T-helper 22 cell (primary cell): Measurements from ENCODE around the gene SDHA.
"Not testable (repeated sequence)": the region's sequence is repeated elsewhere in the genome, so short reads cannot be mapped to it uniquely, and the experiment has no call there.

Source experiments
- DNase-seq: peaks from one replicate; pipeline ENCODE4 v3.0.0-alpha.2; 2020; ENCODE audit warnings: low read depth

SDHA gene

DNA sequence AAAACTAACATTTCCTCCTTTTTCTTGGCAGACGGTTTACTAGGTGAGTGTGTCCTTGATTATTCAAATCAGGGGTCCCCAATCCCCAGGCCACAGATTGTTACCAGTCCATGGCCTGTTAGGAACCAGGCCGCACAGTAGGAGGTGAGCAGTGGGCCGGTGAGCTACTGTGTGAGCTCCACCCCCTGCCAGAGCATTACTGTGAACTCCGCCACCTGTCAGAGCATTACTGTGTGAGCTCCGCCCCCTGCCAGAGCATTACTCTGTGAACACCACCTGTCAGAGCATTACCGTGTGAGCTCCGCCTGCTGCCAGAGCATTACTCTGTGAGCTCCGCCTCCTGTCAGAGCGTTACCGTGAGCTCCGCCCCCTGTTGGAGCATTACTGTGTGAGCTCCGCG is 39.0 kb downstream of the SDHA start:
- DNase-seq: no peak

DNA sequence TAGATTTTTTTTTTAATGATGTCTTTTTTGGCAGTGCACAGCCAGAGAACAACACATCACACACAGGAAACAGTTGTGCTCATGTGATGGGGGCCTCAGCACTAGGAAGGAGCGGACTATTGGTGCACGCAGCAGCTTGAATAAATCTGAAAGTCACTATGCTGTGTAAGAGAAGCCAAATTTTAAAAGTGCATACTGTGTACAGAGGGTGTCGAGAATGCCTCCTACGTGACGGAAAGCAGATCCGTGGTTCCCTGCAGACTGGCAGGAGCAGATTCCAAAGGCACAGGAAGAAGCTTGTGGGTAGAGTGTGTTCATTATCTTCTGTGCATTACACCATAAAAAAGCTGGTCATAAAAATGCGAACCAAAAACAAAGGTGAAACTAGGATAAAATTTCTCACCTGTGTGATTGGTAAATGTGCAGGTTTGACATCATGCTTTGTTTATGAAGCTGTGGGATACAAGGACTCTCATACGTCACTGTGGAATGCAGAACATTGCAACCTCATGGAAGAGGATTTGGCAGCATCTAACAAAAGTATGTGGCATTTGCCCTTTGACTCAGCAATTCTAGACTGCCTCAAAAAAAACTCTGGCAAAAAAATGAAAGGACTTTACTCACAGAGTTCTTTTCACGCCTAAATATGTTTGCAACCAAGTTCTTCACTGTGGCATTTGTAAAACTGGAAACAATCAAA is 45.3 kb downstream of the SDHA start:
- not testable (repeated sequence) for DNase-seq

DNA sequence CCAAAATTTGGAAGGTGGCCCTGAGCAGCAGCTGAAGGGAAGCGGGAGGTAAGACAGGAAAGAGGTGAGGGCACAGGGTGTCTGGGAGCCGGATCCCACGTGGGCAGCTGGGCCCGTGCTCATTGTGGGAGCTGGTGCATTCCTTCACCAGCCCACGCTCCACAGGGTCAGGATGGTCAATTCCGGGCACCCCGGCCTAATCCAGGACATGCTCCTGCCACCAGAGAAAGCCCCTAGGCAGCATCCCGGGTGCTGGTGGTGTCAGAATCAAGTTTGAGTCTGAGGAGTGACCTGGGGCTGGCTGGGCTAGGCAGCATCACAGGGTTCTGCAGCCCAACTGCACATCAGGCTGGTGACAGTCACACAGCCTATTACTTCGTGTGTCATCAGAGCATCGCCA is 46.2 kb downstream of the SDHA start:
- no peak for DNase-seq

DNA sequence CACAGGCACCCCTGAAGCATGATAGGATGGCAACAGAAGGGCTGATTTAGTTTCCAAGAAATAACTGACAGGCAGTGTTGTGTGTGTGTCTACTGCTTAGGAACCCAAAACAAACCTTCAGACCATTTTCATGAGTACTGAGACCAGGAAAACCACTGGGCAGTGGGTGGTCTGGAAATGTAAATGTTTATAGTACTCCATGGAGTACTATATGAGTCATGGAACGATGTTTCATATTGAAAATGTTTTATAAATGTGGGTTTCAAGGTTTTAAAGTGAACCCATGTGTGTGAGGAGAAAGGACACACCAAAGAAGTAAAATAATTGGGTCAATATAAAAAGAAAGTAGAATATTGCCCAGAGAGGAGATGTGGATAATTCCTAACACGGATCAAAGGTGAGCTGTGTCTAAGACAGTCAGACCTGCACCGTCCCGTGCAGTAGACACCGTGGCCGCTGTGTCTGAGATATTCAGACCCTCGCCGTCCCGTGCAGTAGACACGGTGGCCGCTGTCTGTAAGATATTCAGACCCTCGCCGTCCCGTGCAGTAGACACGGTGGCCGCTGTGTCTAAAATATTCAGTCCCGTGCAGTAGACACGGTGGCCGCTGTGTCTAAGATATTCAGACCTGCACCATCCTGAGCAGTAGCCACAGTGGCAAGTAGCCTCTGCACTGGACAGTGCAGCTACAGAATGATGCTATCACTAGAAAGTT is 48.3 kb downstream of the SDHA start:
- DNase-seq: not testable (repeated sequence)

DNA sequence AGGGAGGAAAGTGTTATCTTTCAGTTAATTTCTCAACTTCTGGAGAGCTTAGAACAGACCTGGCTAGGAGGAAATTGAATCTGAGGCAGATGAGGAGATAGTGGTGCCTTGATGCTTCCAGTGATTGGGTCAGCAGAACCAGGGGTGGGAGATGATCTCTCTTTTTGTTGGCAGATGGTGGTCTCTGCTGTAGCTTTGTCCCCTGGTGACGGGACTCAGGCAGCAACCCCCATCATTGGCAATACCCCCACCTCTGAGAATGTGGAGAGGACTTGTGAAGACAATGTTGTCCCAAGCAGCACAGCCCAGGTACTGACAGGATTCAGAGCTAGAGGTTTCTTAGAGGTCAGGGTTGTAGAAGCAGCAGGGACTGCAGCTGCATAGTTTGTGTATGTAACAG is 49.6 kb downstream of the SDHA start:
- DNase-seq: no peak

DNA sequence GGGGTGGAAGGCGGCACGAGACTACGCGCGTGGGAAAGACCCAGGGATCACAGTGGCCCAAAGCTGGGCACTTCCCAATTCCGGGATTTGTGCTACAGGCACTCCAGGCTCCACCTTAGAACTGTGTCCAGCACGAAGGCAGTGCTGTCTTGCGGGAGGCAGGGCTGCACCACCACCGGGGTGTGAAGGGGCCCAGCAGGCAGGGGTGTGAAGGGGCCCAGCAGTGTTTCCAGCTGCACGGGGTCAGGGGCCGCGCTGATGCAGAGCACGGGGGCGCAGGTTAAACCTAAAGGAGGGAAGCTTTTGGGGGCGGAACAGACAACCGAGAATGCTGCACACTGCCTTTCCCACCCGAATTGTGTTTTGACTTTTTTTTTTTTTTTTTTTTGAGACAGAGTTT is 52.2 kb downstream of the SDHA start:
- DNase-seq: no peak

DNA sequence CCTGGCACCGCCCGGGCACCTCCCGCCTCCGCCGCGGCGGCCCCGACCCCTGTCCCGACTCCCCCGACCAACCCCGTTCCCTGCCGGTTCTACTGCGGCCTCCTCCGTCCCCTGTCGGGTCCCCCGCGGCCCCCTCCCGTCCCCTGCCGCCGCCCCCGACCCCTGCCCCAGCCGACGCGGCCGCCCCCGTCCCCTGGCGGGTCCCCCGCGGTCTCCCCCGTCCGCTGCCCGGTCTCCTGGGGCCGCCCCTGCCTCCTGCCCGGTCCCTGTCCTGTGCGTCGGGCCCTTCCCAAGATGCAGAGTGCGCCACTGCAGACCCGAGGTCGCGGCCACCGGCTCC is 53.7 kb downstream of the SDHA start:
- DNase-seq: not testable (repeated sequence)

DNA sequence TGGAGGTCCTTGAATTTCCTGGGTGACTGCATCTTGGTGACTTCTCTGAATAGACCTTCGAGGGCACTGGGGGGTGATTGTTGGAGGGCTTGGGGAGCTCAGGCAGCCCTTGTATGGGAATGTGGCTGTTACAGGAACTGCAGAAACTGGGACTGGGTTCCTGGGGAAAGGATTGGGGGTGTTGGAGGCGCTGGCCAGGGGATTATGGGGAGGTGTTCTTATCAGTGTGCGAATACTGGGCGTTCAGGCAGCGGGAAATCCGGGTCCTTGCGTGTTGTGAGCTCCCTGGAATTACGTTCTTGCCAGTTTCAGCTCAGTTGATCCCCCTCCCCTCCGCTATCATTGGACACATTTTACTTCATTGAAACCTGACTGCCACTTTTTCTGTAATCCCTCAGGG is 55.0 kb downstream of the SDHA start:
- DNase-seq: not testable (repeated sequence)

DNA sequence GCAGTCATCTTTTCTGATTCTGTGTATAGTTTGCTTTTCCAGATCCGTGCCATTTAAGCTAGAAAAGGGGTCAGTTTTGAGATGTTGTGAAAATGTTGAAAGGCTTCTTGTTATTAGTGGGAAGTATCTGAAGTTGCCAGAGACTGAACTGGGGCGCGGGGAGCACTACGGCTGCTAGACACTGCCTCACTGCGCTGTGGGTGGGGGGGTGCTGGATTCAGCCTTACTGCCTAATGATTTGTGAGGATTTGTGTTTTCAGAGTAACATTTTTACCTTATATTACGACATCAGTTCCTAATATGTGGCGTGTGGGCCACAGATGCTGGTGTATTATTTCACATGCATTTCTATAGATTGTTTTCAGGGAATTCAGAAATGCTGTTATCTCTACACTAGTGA is 55.4 kb downstream of the SDHA start:
- DNase-seq: not testable (repeated sequence)

DNA sequence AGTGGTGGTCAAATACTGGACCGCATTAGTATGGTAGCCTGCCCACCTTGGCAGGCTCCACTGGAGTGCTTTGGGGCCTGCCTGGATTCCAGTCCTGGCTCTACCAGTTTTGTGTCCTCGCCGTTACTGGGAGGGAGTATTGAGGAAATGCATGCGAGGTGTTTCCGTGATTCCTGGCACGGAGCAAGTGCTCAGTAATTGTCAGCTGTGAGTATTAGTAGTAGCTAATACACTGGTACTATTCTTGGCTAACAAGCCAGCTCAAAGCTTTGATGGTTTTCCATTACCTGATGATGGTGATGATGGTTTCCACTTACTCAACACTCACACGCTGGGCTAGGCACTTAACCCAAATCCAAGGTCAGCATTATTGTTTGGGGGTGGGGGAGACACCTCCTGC is 56.2 kb downstream of the SDHA start:
- DNase-seq: not testable (repeated sequence)

DNA sequence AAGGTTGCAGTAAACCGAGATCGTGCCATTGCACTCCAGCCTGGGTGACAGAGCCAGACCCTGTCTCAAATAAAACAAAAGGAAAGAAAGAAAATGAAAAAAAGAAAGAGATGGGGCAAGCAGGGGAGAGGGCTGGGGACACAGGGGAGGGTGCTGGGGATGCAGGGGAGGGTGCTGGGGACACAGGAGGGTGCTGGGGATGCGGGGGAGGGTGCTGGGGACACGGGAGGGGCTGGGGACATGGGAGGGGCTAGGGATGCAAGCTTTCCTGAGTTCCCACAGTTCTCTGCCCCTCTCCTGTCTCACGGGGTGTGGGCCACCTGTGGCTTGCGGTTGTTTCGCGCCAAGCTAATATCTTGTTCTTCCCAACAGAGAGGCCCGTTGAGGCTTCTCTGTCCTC is 60.5 kb downstream of the SDHA start:
- DNase-seq: no peak

DNA sequence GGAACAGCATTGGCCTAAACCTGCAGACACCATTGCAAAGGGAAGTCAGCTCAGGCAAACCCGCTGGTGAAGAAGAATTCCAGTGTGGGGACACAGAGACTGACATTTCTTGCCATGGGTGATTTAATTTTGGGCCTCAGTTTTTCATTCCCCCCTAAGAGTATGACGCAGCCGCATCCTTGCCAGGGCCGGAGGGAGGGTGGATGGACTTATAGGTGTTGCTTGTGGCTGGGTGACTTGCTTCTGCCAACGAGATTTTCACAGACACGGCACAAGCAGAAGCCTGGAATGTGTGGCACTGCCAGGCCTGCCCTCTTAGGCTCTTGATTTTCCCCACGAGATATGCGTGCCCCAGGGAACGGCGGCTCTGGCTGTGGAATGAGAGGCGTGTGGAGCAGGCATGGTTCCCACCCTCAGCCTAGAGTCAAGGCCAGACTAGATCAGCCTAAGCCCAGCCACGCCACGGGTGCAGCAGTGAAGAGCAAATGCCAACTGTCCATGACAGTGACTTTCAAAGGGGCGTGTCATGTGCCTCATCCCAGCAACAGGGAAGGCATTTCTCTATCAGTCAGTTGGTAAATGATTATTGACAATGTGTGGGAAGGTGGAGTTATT is 61.0 kb downstream of the SDHA start:
- DNase-seq: not testable (repeated sequence)

DNA sequence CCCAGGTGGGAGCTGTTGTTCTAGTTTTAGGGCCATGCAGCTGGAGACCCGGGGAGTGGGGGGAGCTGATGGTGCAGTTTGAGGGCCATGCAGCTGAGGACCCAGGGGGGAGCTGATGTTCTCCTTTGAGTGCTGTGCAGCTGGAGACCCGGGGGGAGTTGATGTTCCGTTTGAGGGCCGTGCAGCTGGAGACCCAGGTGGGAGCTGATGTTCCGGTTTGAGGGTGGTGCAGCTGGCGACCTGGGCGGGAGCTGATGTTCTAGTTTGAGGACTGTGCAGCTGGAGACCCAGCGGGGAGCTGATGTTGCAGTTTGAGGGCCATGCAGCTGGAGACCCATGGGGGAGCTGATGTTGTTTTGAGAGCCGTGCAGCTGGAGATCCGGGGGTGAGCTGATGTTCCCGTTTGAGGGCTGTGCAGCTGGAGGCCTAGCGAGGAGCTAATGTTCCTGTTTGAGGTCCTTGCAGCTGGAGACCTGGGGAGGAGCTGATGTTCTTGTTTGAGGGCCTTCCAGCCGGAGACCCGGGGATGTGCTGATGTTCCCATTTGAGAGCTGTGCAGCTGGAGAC is 68.0 kb downstream of the SDHA start:
- no peak for DNase-seq

DNA sequence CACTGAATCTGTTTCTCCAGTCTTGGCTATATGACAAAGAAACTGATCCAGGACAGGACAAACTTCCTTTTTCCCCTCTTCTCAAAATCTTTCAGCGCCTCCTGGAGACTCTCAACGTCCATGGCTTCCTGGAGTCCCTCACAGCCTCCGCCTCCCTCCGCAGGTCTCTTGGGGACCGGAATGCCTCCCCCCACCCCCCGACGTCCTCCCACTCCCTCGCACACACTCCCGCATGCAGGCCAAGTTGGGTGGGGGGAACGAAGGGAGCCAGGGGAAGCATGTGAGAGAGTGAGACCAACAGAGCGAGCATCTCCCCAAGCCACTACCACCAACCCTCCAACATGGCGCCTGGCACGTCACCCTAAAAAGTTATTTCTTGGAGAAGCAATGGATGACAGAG is 72.1 kb downstream of the SDHA start:
- not testable (repeated sequence) for DNase-seq

DNA sequence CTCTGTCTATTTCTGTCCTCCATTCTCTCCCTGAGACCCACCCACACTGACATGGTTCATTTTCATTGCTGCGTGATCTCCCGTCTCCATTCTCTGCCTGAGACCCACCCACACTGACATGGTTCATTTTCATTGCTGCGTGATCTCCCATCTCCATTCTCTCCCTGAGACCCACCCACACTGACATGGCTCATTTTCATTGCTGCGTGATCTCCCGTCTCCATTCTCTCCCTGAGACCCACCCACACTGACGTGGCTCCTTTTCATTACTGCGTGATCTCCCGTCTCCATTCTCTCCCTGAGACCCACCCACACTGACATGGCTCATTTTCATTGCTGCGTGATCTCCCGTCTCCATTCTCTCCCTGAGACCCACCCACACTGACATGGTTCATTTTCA is 73.2 kb downstream of the SDHA start:
- not testable (repeated sequence) for DNase-seq

DNA sequence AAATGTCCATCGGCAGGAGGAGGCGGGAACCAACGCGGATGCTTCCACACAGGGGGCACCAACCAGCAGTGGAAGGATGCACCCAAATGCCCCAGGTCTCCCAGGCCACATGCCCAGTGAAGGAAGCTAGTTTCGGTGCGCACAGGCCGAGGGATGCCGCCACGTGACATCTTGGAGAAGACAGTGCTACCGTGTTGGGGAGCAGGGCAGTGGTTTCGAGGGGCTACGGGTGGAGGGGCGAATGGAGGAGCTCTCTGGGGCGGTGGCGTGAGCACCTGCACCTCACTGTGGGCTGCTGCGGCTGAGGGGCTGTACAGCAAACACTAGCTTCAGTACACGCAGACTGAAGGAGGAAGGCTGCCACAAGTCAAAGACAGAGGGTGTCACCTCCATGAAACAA is 76.7 kb downstream of the SDHA start:
- DNase-seq: not testable (repeated sequence)

DNA sequence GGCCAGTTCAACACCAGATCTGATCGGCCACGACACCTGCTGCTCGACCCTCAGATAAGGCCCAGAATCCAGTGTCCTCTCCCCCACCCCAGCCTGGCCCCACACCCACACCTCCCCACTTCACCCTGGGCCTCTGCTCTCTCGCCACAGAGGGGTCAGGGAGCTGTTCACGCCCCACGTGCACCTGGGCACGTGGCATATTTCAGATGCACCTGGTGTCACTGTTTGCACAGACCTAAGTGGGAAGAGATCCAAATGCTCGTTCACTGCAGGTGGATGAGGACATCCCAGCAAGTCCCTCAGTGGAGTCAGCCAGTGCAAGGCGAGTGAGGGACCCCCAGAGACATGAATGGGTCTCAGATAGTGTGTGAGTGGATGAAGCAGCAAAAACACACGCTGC is 78.1 kb downstream of the SDHA start:
- not testable (repeated sequence) for DNase-seq

DNA sequence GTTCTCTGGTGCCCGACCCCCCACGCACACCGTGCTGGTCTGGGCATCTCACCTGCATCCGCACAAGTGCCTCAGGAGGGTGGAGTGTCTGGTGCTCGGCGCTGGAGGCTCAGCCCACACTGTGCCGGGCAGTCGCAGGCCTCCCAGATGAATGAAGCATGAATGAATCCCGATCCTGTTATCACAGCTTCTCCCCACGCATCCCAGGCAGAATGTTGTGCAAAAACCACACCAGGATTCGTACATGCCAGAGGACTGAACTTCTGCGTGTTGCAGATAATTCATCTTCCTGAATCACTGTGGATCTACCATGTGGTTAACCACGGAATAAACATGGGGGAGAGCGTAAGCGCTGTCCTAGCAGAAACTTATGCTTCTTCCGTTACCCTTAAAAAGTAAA is 78.8 kb downstream of the SDHA start:
- DNase-seq: not testable (repeated sequence)

DNA sequence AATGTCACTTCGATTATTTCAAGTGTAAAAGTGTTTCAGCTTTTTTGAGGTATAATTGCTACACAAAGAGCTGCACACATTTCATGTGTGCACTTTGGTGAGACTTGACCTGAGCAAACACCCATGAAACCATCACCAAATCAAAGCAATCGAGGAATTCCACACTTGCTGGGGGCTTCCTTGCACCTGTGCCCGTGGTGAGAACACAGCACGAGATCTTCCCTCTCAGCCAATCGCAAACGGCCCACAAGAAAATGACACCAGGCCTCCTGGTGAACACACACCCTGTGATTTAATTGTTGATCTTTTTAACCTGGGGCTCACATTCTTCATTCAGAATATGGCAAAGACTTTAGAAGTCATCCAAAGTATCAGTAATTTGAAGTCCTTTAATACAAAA is 79.3 kb downstream of the SDHA start:
- DNase-seq: not testable (repeated sequence)

DNA sequence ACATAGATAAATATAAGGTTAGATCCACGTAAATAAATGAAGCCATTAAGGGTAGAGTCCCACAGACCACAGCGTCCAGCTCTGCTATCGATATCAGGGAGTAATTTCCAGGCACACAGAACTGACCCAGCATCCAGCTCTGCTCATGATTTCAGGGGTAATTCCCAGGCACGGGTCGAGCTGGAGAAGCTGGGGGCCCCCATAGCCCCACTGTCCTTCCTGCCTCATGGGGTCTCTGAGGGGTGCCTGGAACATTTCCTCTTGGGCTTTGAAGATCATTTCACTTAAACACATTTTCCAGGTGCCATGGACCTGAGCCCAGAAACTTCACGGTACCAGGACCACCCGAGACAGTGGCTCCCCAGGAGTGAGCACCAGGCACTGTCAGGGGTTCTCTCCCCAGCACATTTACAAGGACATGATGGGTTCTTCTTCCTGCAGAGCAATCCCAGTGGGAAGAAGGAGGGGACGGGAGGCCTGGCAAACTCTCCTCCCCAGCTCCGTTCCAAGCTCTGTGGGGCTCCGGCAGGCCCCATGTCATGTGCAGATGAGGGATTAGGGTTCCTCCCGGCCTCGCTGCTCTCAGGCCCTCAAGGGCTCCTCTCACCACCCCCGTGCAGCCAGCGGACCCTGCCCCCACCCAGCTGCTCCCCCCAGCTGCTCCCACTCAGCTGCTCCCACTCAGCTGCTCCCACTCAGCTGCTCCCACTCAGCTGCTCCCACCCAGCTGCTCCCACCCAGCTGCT is 80.0 kb downstream of the SDHA start:
- not testable (repeated sequence) for DNase-seq

DNA sequence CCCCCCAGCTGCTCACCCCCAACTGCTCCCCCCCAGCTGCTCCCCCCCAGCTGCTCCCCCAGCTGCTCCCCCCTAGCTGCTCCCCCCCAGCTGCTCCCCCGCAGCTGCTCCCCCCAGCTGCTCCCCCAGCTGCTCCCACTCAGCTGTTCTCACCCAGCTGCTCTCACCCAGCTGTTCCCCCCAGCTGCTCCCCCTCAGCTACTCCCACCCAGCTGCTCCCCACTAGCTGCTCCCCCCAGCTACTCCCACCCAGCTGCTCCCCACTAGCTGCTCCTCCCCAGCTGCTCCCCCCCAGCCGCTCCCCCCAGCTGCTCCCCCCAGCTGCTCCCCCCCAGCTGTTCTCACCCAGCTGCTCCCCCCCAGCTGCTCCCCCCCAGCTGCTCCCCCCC is 80.6 kb downstream of the SDHA start:
- no peak for DNase-seq

DNA sequence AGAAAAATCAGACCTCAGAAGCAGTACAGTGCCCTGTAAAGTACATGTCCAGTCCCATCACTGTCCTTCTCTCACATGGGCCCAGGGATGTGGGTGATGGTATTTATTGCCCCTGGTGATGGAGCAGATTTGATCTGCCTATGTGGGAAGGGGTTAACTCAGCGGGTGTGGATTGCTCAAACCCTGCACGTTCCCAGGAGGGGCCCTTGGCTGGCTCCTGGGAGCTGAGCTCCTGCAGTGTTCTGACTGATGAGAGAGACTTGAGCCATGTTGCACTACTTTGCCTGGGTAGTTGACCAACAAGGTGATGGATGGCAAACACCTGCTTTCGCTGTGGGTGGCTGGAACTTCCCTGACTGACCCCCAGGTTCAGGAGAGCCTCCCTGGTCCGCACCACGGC is 81.8 kb downstream of the SDHA start:
- DNase-seq: not testable (repeated sequence)
